GM12878 (cell line): ENCODE results near the gene POLRMT. TPM values are rescaled to one million over a fixed set of nuclear protein-coding genes. Genes with fewer than 3 reads are reported as not detected.

ENCODE experiments used
- ATF7 ChIP-seq: fragments of 450-650 bp; IDR thresholded peaks from 2 replicates; pipeline ENCODE4 v1.6.1; 2016; ENCODE audit warnings: low read depth, mild to moderate bottlenecking
- BCL11A ChIP-seq: IDR thresholded peaks from 2 replicates; pipeline ENCODE4 v1.6.1; 2011; ENCODE audit warnings: low read depth, low read length
- EP300 ChIP-seq, 2 experiments: fragments of 150-350 bp in 1 of 2; IDR thresholded peaks; 2 replicates each; pipeline ENCODE4 v1.6.1; 2011 to 2012; ENCODE audit warnings: low read depth in 2 of 2, low read length in 2 of 2, borderline replicate concordance in 1 of 2, improper control_type of control experiment in 1 of 2, inconsistent platforms in 1 of 2; ENCODE audit not compliant: control insufficient read depth in 1 of 2
- GATAD2B ChIP-seq: fragments of 450-650 bp; conservative IDR thresholded peaks from 2 replicates; pipeline ENCODE4 v1.6.1; 2017; ENCODE audit warnings: low read depth, mild to moderate bottlenecking, moderate library complexity
- POU2F2 ChIP-seq: IDR thresholded peaks from 3 replicates; pipeline ENCODE4 v1.6.1; 2011; ENCODE audit warnings: low read depth, mild to moderate bottlenecking, low read length, borderline replicate concordance
- SIN3A ChIP-seq: IDR thresholded peaks from 2 replicates; pipeline ENCODE4 v1.6.1; 2012; ENCODE audit warnings: low read depth, low read length, improper control_type of control experiment
- ZBED1 ChIP-seq: IDR thresholded peaks from 2 replicates; pipeline ENCODE4 v1.6.1; 2016; ENCODE audit warnings: borderline replicate concordance
- ZNF207 ChIP-seq: fragments of 450-650 bp; IDR thresholded peaks from 2 replicates; pipeline ENCODE4 v1.6.1; 2014; ENCODE audit warnings: antibody characterized with exemption, mild to moderate bottlenecking, borderline replicate concordance
- ZSCAN29 ChIP-seq: fragments of 450-650 bp; IDR thresholded peaks from 2 replicates; pipeline ENCODE4 v1.6.1; 2017; ENCODE audit warnings: mild to moderate bottlenecking, moderate library complexity
- ZZZ3 ChIP-seq: IDR thresholded peaks from 2 replicates; pipeline ENCODE4 v1.6.1; 2011; ENCODE audit warnings: low read depth; ENCODE audit not compliant: control insufficient read depth, insufficient read length
- polyA plus RNA-seq, 11 experiments: library from polyadenylated mRNA; depleted of rRNA in 4 of 11; unstranded in 6 of 11; stranded (reverse) in 5 of 11; fragments of >200 nt; fragmentation: Nextera tagmentation in 4 of 11; fragmentation: Illumina TruSeq in 1 of 11; extraction: Ambion mirVana in 4 of 11; extraction: Trizol in 1 of 11; gene quantifications; 1 replicate in 1 of 11; 2 replicates in 10 of 11; pipeline versions ENCODE4 v1.2.1 to v1.2.3, GENCODE V29; 2011 to 2016; ENCODE audit warnings: inconsistent platforms in 2 of 11, missing spikeins in 2 of 11, low read depth in 1 of 11
- total RNA-seq, 4 experiments: library from RNA; depleted of rRNA in 3 of 4; stranded (reverse); fragments of >200 nt in 3 of 4; fragmentation: Illumina TruSeq in 1 of 4; extraction: Trizol in 1 of 4; gene quantifications; 2 replicates each; pipeline versions ENCODE4 v1.2.1 to v1.2.3, GENCODE V29; 2013 to 2021
- TF ChIP-seq, protein P1 (sequence below): fragments of 150-350 bp; IDR thresholded peaks from 2 replicates; pipeline ENCODE4 v1.6.1; 2016; ENCODE audit warnings: low read depth, low read length
- TF ChIP-seq, protein P2 (sequence below): fragments of 450-650 bp; IDR thresholded peaks from 2 replicates; pipeline ENCODE4 v1.6.1; 2017; ENCODE audit warnings: mild to moderate bottlenecking, moderate library complexity
- TF ChIP-seq, protein P3 (sequence below): IDR thresholded peaks from 2 replicates; pipeline ENCODE4 v1.6.1; 2012; ENCODE audit warnings: low read depth, low read length, improper control_type of control experiment
- TF ChIP-seq, protein P4 (sequence below): IDR thresholded peaks from 2 replicates; pipeline ENCODE4 v1.6.1; 2011; ENCODE audit warnings: low read depth, low read length, improper control_type of control experiment, borderline replicate concordance
- TF ChIP-seq, protein P5 (sequence below): IDR thresholded peaks from 2 replicates; pipeline ENCODE4 v1.6.1; 2011; ENCODE audit warnings: borderline replicate concordance, low read depth, mild to moderate bottlenecking, moderate library complexity, low read length; ENCODE audit not compliant: insufficient read depth, poor library complexity, severe bottlenecking
- TF ChIP-seq, protein P6 (sequence below): fragments of 450-650 bp; IDR thresholded peaks from 2 replicates; pipeline ENCODE4 v1.6.1; 2017; ENCODE audit warnings: borderline replicate concordance

POLRMT gene
- total and polyA plus RNA-seq, 10 of the 15 experiments (the other 5 are each of a cell fraction or from before 2014, with no cell fraction given) = 9.9 to 57.6 (median 34.6) TPM

DNA sequence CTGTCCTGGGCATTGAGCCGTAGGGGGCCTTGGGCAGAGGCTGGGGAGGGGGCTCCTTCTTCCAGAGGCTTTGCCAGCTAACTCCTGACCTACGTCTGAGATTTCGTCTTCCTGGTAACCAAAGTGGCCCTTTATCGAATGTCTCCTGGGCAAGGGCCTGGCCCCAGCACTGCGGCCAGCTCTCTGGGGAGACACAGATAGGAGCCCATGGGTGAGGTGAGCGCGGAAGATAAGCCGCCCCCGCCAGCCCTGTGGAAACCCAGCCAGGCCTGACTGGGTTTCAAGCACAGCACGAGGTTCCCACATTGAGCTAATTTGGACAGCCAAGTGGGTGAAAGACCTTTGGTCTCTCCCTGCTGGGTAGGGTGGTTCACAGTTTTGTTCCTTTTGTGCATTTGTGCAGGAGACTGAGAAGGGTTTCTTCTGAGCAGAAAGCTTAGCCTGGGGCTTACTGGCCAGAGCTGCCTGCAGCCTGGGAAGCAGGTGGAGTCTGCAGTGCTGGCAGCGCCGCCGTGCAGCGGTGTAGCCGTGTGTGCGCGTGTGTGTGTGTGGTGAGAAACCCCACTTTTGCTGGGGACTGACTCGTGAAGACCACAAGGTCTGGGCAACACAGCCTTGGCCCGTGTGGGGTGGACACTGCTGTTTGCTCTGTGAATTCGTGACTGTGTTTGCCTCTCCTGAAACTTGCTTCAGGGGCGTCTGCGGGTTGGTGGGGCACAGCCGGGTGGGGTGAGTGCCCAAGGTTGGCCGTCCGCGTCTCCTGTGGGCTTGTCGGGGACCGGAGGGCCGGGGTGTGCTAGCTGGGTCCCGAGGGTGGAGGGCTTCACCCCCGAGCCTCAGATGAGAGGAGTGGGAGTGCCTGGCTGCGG, 58.4 kb downstream of the POLRMT start (continued):
- TF ChIP-seq, protein P1, sequence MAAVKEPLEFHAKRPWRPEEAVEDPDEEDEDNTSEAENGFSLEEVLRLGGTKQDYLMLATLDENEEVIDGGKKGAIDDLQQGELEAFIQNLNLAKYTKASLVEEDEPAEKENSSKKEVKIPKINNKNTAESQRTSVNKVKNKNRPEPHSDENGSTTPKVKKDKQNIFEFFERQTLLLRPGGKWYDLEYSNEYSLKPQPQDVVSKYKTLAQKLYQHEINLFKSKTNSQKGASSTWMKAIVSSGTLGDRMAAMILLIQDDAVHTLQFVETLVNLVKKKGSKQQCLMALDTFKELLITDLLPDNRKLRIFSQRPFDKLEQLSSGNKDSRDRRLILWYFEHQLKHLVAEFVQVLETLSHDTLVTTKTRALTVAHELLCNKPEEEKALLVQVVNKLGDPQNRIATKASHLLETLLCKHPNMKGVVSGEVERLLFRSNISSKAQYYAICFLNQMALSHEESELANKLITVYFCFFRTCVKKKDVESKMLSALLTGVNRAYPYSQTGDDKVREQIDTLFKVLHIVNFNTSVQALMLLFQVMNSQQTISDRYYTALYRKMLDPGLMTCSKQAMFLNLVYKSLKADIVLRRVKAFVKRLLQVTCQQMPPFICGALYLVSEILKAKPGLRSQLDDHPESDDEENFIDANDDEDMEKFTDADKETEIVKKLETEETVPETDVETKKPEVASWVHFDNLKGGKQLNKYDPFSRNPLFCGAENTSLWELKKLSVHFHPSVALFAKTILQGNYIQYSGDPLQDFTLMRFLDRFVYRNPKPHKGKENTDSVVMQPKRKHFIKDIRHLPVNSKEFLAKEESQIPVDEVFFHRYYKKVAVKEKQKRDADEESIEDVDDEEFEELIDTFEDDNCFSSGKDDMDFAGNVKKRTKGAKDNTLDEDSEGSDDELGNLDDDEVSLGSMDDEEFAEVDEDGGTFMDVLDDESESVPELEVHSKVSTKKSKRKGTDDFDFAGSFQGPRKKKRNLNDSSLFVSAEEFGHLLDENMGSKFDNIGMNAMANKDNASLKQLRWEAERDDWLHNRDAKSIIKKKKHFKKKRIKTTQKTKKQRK = no peak
- TF ChIP-seq EP300 (IDR thresholded peaks at IDR 0.05; ENCODE audit: borderline replicate concordance in 1 of 2, control insufficient read depth in 1 of 2, low read depth in 2 of 2, low read length in 2 of 2) (peak in 1 of 2 experiments; percentile 17; a peak in 1 of 4 replicates), ATF7 (0 out of 2 replicates have a peak, but pooled peaks have one; percentile 35), ZNF207 (no peak), ZZZ3 (no peak), BCL11A (0 out of 2 replicates have a peak, but pooled peaks have one; percentile 13), GATAD2B (peak; percentile 69), ZSCAN29 (no peak), ZBED1 (no peak), SIN3A (no peak), POU2F2 (no peak)
- TF ChIP-seq, protein P2, sequence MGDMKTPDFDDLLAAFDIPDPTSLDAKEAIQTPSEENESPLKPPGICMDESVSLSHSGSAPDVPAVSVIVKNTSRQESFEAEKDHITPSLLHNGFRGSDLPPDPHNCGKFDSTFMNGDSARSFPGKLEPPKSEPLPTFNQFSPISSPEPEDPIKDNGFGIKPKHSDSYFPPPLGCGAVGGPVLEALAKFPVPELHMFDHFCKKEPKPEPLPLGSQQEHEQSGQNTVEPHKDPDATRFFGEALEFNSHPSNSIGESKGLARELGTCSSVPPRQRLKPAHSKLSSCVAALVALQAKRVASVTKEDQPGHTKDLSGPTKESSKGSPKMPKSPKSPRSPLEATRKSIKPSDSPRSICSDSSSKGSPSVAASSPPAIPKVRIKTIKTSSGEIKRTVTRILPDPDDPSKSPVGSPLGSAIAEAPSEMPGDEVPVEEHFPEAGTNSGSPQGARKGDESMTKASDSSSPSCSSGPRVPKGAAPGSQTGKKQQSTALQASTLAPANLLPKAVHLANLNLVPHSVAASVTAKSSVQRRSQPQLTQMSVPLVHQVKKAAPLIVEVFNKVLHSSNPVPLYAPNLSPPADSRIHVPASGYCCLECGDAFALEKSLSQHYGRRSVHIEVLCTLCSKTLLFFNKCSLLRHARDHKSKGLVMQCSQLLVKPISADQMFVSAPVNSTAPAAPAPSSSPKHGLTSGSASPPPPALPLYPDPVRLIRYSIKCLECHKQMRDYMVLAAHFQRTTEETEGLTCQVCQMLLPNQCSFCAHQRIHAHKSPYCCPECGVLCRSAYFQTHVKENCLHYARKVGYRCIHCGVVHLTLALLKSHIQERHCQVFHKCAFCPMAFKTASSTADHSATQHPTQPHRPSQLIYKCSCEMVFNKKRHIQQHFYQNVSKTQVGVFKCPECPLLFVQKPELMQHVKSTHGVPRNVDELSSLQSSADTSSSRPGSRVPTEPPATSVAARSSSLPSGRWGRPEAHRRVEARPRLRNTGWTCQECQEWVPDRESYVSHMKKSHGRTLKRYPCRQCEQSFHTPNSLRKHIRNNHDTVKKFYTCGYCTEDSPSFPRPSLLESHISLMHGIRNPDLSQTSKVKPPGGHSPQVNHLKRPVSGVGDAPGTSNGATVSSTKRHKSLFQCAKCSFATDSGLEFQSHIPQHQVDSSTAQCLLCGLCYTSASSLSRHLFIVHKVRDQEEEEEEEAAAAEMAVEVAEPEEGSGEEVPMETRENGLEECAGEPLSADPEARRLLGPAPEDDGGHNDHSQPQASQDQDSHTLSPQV = no peak
- TF ChIP-seq, protein P3, sequence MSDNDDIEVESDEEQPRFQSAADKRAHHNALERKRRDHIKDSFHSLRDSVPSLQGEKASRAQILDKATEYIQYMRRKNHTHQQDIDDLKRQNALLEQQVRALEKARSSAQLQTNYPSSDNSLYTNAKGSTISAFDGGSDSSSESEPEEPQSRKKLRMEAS = peak; percentile 82
- TF ChIP-seq, protein P4, sequence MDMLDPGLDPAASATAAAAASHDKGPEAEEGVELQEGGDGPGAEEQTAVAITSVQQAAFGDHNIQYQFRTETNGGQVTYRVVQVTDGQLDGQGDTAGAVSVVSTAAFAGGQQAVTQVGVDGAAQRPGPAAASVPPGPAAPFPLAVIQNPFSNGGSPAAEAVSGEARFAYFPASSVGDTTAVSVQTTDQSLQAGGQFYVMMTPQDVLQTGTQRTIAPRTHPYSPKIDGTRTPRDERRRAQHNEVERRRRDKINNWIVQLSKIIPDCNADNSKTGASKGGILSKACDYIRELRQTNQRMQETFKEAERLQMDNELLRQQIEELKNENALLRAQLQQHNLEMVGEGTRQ = no peak
- TF ChIP-seq, protein P5, sequence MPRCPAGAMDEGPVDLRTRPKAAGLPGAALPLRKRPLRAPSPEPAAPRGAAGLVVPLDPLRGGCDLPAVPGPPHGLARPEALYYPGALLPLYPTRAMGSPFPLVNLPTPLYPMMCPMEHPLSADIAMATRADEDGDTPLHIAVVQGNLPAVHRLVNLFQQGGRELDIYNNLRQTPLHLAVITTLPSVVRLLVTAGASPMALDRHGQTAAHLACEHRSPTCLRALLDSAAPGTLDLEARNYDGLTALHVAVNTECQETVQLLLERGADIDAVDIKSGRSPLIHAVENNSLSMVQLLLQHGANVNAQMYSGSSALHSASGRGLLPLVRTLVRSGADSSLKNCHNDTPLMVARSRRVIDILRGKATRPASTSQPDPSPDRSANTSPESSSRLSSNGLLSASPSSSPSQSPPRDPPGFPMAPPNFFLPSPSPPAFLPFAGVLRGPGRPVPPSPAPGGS = peak; percentile 14
- TF ChIP-seq, protein P6, sequence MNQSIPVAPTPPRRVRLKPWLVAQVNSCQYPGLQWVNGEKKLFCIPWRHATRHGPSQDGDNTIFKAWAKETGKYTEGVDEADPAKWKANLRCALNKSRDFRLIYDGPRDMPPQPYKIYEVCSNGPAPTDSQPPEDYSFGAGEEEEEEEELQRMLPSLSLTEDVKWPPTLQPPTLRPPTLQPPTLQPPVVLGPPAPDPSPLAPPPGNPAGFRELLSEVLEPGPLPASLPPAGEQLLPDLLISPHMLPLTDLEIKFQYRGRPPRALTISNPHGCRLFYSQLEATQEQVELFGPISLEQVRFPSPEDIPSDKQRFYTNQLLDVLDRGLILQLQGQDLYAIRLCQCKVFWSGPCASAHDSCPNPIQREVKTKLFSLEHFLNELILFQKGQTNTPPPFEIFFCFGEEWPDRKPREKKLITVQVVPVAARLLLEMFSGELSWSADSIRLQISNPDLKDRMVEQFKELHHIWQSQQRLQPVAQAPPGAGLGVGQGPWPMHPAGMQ = no peak
- TF ChIP-seq, all 136 proteins: peak for 25
